ENCODE data around the gene CIRBP.

DNA sequence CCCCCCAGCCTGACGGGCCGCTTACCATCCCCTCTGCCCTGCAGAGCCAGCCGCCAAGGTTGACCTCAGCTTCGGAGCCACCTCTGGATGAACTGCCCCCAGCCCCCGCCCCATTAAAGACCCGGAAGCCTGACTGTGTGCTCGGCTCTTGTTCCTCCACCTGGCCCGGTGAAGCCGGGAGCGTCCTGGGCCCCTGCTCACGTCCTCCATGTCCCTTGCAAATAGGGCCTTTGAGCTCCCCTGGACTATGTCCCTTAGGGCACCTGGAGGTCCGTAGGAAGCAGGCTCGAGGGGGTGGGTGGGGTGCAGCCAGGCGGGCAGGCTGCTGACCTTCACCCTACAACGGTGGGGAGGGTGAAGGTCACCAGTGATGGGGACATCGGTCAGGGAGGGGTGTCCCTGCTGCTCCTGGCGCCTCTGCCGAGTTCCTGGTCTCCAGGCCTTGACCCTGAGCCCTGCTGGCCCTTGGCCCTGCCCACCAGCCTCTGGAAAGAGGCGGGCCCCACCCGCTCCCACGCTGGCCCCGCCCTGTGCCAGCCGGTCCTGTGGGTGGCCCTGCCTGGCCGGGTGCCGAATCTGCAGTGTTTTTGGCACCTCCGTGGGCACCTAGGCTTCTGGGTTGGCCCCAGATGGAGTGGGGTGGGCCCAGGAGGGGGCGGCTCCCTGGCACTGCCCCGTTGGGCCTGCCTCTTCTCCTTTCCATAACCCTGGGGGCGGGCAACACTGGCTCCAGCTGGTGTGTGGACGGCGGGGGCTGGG, 24.3 kb upstream of the CIRBP start:
- peak; percentile 41 for TF ChIP-seq CTCF (IDR thresholded peaks at IDR 0.05)
- TF ChIP-seq POLR2AphosphoS5 (IDR thresholded peaks at IDR 0.05; ENCODE audit: low read depth, low read length), result no peak
- TF ChIP-seq REST (IDR thresholded peaks at IDR 0.05; ENCODE audit: insufficient read depth in 1 of 2, low read depth in 2 of 2, low read length in 1 of 2), result no peak
- no peak for TF ChIP-seq SIN3A (IDR thresholded peaks at IDR 0.05; ENCODE audit: borderline replicate concordance, insufficient read depth, low read depth, low read length)
- no peak for TF ChIP-seq TCF7L2 (IDR thresholded peaks at IDR 0.05; ENCODE audit: low read depth, low read length)

Measured in Panc1 (cell line).